WTC11 (cell line): ENCODE data around the gene UMAD1. TPM values are rescaled to one million over a fixed set of nuclear protein-coding genes. Genes with fewer than 3 reads are reported as not detected.

Experiments
- ATAC-seq: fragments of 200-7000 bp; cut with Tn5 transposase; 2 replicates; pipeline ENCODE4 v1.10.0; 2021; ENCODE audit warnings: mild to moderate bottlenecking, moderate library complexity
- CTCF ChIA-PET: fragments of 300-600 bp; sonication (Branson Sonifier 250); formaldehyde crosslinking; loops from one replicate; lab custom pipeline; 2021; ENCODE audit warnings: antibody characterized with exemption; lab: Charles Lee
- POLR2A ChIA-PET: fragments of 350-600 bp; sonication (Branson Sonifier 250); formaldehyde crosslinking; loops from one replicate; lab custom pipeline; 2021; ENCODE audit warnings: antibody characterized with exemption; lab: Charles Lee
- DNase-seq: peaks from one replicate; pipeline ENCODE4 v3.0.0; 2021; ENCODE audit warnings: low spot score
- H3K27ac Mint-ChIP-seq: 2 replicates; pipeline ENCODE4 v1.8.0; 2021; ENCODE audit warnings: mixed read lengths
- H3K27me3 Mint-ChIP-seq: 2 replicates; pipeline ENCODE4 v1.8.0; 2021; ENCODE audit warnings: low read depth, mild to moderate bottlenecking, moderate library complexity, mixed read lengths
- H3K36me3 Mint-ChIP-seq: 2 replicates; pipeline ENCODE4 v1.8.0; 2021; ENCODE audit warnings: mixed read lengths
- H3K4me1 Mint-ChIP-seq: 2 replicates; pipeline ENCODE4 v1.8.0; 2022; ENCODE audit warnings: mixed read lengths
- H3K4me3 Mint-ChIP-seq: 2 replicates; pipeline ENCODE4 v1.8.0; 2021; ENCODE audit warnings: mild to moderate bottlenecking, moderate library complexity, mixed read lengths
- H3K9me3 Mint-ChIP-seq: 2 replicates; pipeline ENCODE4 v1.8.0; 2021; ENCODE audit warnings: mixed read lengths
- ESRRA ChIP-seq: sonication (generic); formaldehyde crosslinking; IDR thresholded peaks from 2 replicates; pipeline ENCODE4 v1.8.1; 2022; ENCODE audit warnings: mild to moderate bottlenecking, missing genetic modification reagents, borderline replicate concordance
- ETV6 ChIP-seq: sonication (generic); formaldehyde crosslinking; IDR thresholded peaks from 2 replicates; pipeline ENCODE4 v1.8.1; 2022; ENCODE audit warnings: mild to moderate bottlenecking, missing genetic modification reagents
- FOXP4 ChIP-seq: sonication (generic); formaldehyde crosslinking; IDR thresholded peaks from 2 replicates; pipeline ENCODE4 v1.8.0; 2022; ENCODE audit warnings: mild to moderate bottlenecking, missing genetic modification reagents
- JAZF1 ChIP-seq: fragments of 250-450 bp; sonication (Bioruptor Pico); IDR thresholded peaks from 2 replicates; pipeline ENCODE4 v1.9.0; 2021; ENCODE audit warnings: moderate library complexity, mild to moderate bottlenecking, inconsistent platforms
- NFYB ChIP-seq: sonication (generic); formaldehyde crosslinking; conservative IDR thresholded peaks from 2 replicates; pipeline ENCODE4 v1.8.0; 2022; ENCODE audit warnings: low read depth, missing genetic modification reagents
- PREB ChIP-seq: sonication (generic); formaldehyde crosslinking; IDR thresholded peaks from 2 replicates; pipeline ENCODE4 v1.8.1; 2022; ENCODE audit warnings: mild to moderate bottlenecking, missing genetic modification reagents, moderate library complexity, borderline replicate concordance
- SMAD3 ChIP-seq: sonication (generic); formaldehyde crosslinking; IDR thresholded peaks from 2 replicates; pipeline ENCODE4 v1.8.0; 2022; ENCODE audit warnings: missing genetic modification reagents, mild to moderate bottlenecking, borderline replicate concordance
- SOX15 ChIP-seq: fragments of 250-450 bp; sonication (Bioruptor Pico); IDR thresholded peaks from 2 replicates; pipeline ENCODE4 v1.9.0; 2021; ENCODE audit warnings: mild to moderate bottlenecking
- SP1 ChIP-seq: sonication (generic); formaldehyde crosslinking; conservative IDR thresholded peaks from 2 replicates; pipeline ENCODE4 v1.8.1; 2022; ENCODE audit warnings: missing genetic modification reagents
- STAT6 ChIP-seq: sonication (generic); formaldehyde crosslinking; conservative IDR thresholded peaks from 2 replicates; pipeline ENCODE4 v1.8.1; 2023; ENCODE audit warnings: mild to moderate bottlenecking, low read depth, missing genetic modification reagents, moderate library complexity
- USF2 ChIP-seq: sonication (generic); formaldehyde crosslinking; IDR thresholded peaks from 2 replicates; pipeline ENCODE4 v1.8.1; 2023; ENCODE audit warnings: mild to moderate bottlenecking, missing genetic modification reagents, moderate library complexity
- ZBTB21 ChIP-seq: sonication (generic); formaldehyde crosslinking; IDR thresholded peaks from 2 replicates; pipeline ENCODE4 v1.8.1; 2023; ENCODE audit warnings: mild to moderate bottlenecking, missing genetic modification reagents, borderline replicate concordance
- ZNF512 ChIP-seq: sonication (generic); formaldehyde crosslinking; IDR thresholded peaks from 2 replicates; pipeline ENCODE4 v1.8.1; 2022; ENCODE audit warnings: missing genetic modification reagents, borderline replicate concordance
- ZNF532 ChIP-seq: fragments of 250-450 bp; sonication (Bioruptor Pico); IDR thresholded peaks from 2 replicates; pipeline ENCODE4 v1.9.0; 2021; ENCODE audit warnings: mild to moderate bottlenecking, borderline replicate concordance
- ZNF671 ChIP-seq: fragments of 250-450 bp; sonication (Bioruptor Pico); IDR thresholded peaks from 2 replicates; pipeline ENCODE4 v1.8.0; 2021; ENCODE audit warnings: mild to moderate bottlenecking
- total RNA-seq: library from RNA; stranded (reverse); gene quantifications from 3 replicates; pipeline ENCODE4 v1.2.3, GENCODE V29; 2021

The UMAD1 gene
- total RNA-seq, 1 experiment from 2014 or later: 13.0 TPM

GRCh38 chr7:7706101-7706511, 65.6 kb downstream of the UMAD1 start:
- ATAC-seq (no peak), DNase-seq (no peak)
- TF ChIP-seq JAZF1: no peak
- TF ChIP-seq ZNF512 (CRISPR knock-in tag): no peak
- TF ChIP-seq ZNF532 (CRISPR knock-in tag): no peak
- no peak for TF ChIP-seq STAT6 (CRISPR knock-in tag)
- no peak for TF ChIP-seq FOXP4 (CRISPR knock-in tag)
- no peak for TF ChIP-seq SP1
- no peak for TF ChIP-seq ESRRA (CRISPR knock-in tag)
- no peak for TF ChIP-seq USF2
- TF ChIP-seq SOX15: no peak
- no peak for TF ChIP-seq ETV6 (CRISPR knock-in tag)
- no peak for TF ChIP-seq SMAD3 (CRISPR knock-in tag)
- TF ChIP-seq ZBTB21 (CRISPR knock-in tag): no peak
- TF ChIP-seq ZNF671 (CRISPR knock-in tag): no peak
- no peak for TF ChIP-seq PREB (CRISPR knock-in tag)
- no peak for TF ChIP-seq NFYB (CRISPR knock-in tag)
- no peak overlapping the region for H3K4me3 Mint-ChIP-seq
- H3K27me3 Mint-ChIP-seq: no peaks in the 10 kb centered on the region
- 0 out of 2 replicates have a peak overlapping the region, but pooled peaks have one; percentile 51 for H3K27ac Mint-ChIP-seq
- no peaks in the 10 kb centered on the region for H3K9me3 Mint-ChIP-seq
- H3K36me3 Mint-ChIP-seq: no peaks in the 10 kb centered on the region
- CTCF ChIA-PET: no interaction called here
- H3K4me1 Mint-ChIP-seq: peaks cover 46% of the 10 kb centered on the region
- POLR2A ChIA-PET: no interaction called here
